HG03469 (cell line): ENCODE measurements around the gene VNN1.

ENCODE experiments used
- ATAC-seq: cut with Tn5 transposase; IDR thresholded peaks from one replicate; pipeline ENCODE4 v1.9.1; 2021; ENCODE audit warnings: mild to moderate bottlenecking, moderate library complexity, moderate number of reproducible peaks; ENCODE audit not compliant: unreplicated experiment

The VNN1 gene

GRCh38 chr6:132713352-132714134, at the start of gene VNN1:
Gene VNN1 (minus strand): TSS chr6:132714055. CDS start chr6:132714035, 20 bp downstream.
- no peak for ATAC-seq

- peak; percentile 87 for ATAC-seq
Observed at GRCh38 chr6:132763269-132763668, 49.4 kb upstream of the VNN1 start.

- ATAC-seq: no peak
Observed at GRCh38 chr6:132760256-132760655, 46.4 kb upstream of the VNN1 start.

- no peak for ATAC-seq
Observed at GRCh38 chr6:132758689-132759088, 44.8 kb upstream of the VNN1 start.

GRCh38 chr6:132752255-132752654, 38.4 kb upstream of the VNN1 start:
- no peak for ATAC-seq

GRCh38 chr6:132751828-132752227, 38.0 kb upstream of the VNN1 start:
- no peak for ATAC-seq

- peak; percentile 30 for ATAC-seq
Observed at GRCh38 chr6:132751306-132751705, 37.5 kb upstream of the VNN1 start.

- ATAC-seq: peak; percentile 66
Observed at GRCh38 chr6:132750455-132751248, 36.8 kb upstream of the VNN1 start.

GRCh38 chr6:132749111-132749510, 35.3 kb upstream of the VNN1 start:
- ATAC-seq: no peak

GRCh38 chr6:132748446-132748845, 34.6 kb upstream of the VNN1 start:
- ATAC-seq: no peak

- ATAC-seq: no peak
Observed at GRCh38 chr6:132746048-132746447, 32.2 kb upstream of the VNN1 start.

- no peak for ATAC-seq
Observed at GRCh38 chr6:132742495-132742894, 28.6 kb upstream of the VNN1 start.

- no peak for ATAC-seq
Observed at GRCh38 chr6:132741281-132741680, 27.4 kb upstream of the VNN1 start.

- no peak for ATAC-seq
Observed at GRCh38 chr6:132736239-132736638, 22.4 kb upstream of the VNN1 start.

GRCh38 chr6:132734694-132735236, 20.9 kb upstream of the VNN1 start:
- ATAC-seq: no peak

GRCh38 chr6:132733814-132734213, 20.0 kb upstream of the VNN1 start:
- ATAC-seq: no peak

- no peak for ATAC-seq
Observed at GRCh38 chr6:132733283-132733682, 19.4 kb upstream of the VNN1 start.

GRCh38 chr6:132731086-132731485, 17.2 kb upstream of the VNN1 start:
- ATAC-seq: no peak

- no peak for ATAC-seq
Observed at GRCh38 chr6:132730560-132730959, 16.7 kb upstream of the VNN1 start.

- ATAC-seq: no peak
Observed at GRCh38 chr6:132728616-132729015, 14.8 kb upstream of the VNN1 start.

- no peak for ATAC-seq
Observed at GRCh38 chr6:132726608-132726975, 12.7 kb upstream of the VNN1 start.
